Activated CD4-positive, alpha-beta memory T cell treated with anti-CD3 and anti-CD28 coated beads, Interleukin-2, amount 10 ng/mL, durations not matched to agents 7 days and 5 days (primary cell): Measurements from ENCODE around the gene PRPF38B. TPM values are rescaled to one million over a fixed set of nuclear protein-coding genes. Genes with fewer than 3 reads are reported as not detected.

Experiments
- CTCF ChIA-PET: fragments of 350-600 bp; sonication (Branson Sonifier 250); formaldehyde crosslinking; loops from one replicate; lab custom pipeline; 2021; ENCODE audit warnings: antibody characterized with exemption, inconsistent platforms; lab: Charles Lee
- POLR2A ChIA-PET: fragments of 350-600 bp; sonication (Branson Sonifier 250); formaldehyde crosslinking; loops from one replicate; lab custom pipeline; 2021; ENCODE audit warnings: antibody characterized with exemption; lab: Charles Lee
- DNase-seq: peaks from one replicate; pipeline ENCODE4 v3.0.0-alpha.2; 2020
- H3K27ac Mint-ChIP-seq: one replicate; pipeline ENCODE4 v1.8.0; 2021; ENCODE audit warnings: mild to moderate bottlenecking, mixed read lengths
- H3K27me3 Mint-ChIP-seq: one replicate; pipeline ENCODE4 v1.8.0; 2021; ENCODE audit warnings: mixed read lengths
- H3K36me3 Mint-ChIP-seq: one replicate; pipeline ENCODE4 v1.8.0; 2021; ENCODE audit warnings: low read depth, mixed read lengths
- H3K4me1 Mint-ChIP-seq: one replicate; pipeline ENCODE4 v1.8.0; 2021; ENCODE audit warnings: mixed read lengths
- H3K4me3 Mint-ChIP-seq: one replicate; pipeline ENCODE4 v1.8.0; 2021; ENCODE audit warnings: mild to moderate bottlenecking, mixed read lengths
- H3K9me3 Mint-ChIP-seq: one replicate; pipeline ENCODE4 v1.8.0; 2021; ENCODE audit warnings: mixed read lengths
- total RNA-seq, 2 experiments: library from RNA; stranded (reverse); gene quantifications; one replicate each; pipeline ENCODE4 v1.2.3, GENCODE V29; 2021

PRPF38B gene
- total RNA-seq, 2 experiments from 2014 or later: 68.5 to 70.5 TPM

DNA sequence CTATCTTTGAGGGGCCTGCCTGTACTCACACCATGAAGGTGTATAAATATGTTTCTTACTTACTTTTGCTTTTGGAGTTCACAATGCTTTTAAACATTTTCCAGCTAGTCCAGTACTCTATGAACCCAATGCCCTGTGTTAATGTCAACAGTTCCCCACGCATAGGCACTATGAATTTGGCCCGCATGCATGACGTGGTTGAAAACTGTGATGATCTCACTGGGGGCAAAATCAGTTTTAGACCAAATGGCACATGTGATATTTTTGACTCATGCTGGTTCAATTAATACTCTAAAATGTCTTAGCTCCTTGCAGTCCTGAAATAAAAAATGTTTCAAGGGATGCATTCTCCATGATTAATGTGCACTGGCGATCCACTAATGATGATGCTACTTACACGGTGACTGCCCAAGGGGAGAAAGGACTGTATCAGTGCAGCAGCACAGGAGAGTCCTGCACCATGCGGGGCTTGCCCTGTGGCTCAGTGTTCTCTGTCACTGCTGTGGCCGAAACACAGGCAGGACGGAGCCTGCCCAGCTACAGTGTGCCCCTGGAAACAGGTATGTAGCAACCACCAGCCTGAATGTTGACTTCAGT, 36.3 kb downstream of the PRPF38B start:
- CTCF ChIA-PET: interaction anchor here (1.5 kb wide), 1 partner anchor 10 kb away, joined by 3 read pairs; no protein-coding TSS in a partner anchor
- DNase-seq: no peak
- H3K4me3 Mint-ChIP-seq: no peak overlapping the region

DNA sequence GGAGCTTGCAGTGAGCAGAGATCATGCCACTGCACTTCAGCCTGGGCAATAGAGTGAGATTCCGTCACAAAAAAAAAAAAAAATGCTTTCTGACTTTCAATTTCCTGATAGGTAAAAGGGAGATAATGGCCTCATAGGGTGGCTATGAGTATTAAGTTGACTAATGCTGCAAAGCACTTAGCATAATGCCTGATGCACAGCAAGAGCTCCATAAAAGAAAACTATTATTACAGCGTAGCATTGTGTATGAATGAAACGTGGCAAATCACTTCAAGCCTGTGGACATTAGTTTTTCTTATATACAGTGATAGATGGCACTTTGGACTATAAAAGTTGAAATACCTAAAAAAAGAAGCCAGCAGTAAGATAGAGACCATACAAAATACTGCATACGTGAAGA, 37.4 kb downstream of the PRPF38B start:
- DNase-seq: no peak
- ChIA-PET POLR2A (no interaction called here), CTCF (interaction anchor here (0.7 to 1.5 kb wide), 3 partner anchors 9 to 887 kb away, joined by 3 read pairs; no protein-coding TSS in a partner anchor)
- H3K27me3 Mint-ChIP-seq: peaks cover 9% of the 10 kb centered on the region
- no peaks in the 10 kb centered on the region for H3K36me3 Mint-ChIP-seq
- no peaks in the 10 kb centered on the region for H3K4me1 Mint-ChIP-seq
- H3K27ac Mint-ChIP-seq: no peak overlapping the region
- H3K9me3 Mint-ChIP-seq: no peaks in the 10 kb centered on the region
- H3K4me3 Mint-ChIP-seq: no peak overlapping the region

More for the DNA sequence above, 36.3 kb downstream of the PRPF38B start:
- no peak overlapping the region for H3K27ac Mint-ChIP-seq
- POLR2A ChIA-PET: no interaction called here
- no peaks in the 10 kb centered on the region for H3K9me3 Mint-ChIP-seq
- no peaks in the 10 kb centered on the region for H3K4me1 Mint-ChIP-seq
- peaks cover 9% of the 10 kb centered on the region for H3K27me3 Mint-ChIP-seq
- no peaks in the 10 kb centered on the region for H3K36me3 Mint-ChIP-seq

DNA sequence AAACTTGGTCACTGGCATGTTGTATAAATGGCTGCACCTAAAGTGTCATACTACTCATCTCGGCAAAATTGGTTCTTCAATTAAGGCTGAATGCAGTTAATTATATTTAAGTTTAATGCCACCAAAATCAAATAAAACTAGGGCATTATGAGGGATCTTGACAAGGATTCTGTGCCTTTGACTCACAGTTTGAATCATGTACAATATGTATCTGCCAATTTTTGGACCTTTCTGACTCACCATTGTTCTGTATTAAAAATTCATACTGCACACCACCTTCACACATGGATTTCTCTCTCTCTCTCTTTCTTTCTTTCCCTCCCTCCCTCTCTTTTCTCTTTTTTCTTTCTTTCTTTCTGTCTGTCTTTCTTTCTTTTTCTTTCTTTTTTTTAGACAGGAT, 40.3 kb downstream of the PRPF38B start:
- CTCF ChIA-PET: no interaction called here
- POLR2A ChIA-PET: no interaction called here
- DNase-seq: no peak
- no peak overlapping the region for H3K27ac Mint-ChIP-seq
- H3K27me3 Mint-ChIP-seq: peaks cover 13% of the 10 kb centered on the region
- H3K9me3 Mint-ChIP-seq: no peaks in the 10 kb centered on the region
- H3K36me3 Mint-ChIP-seq: no peaks in the 10 kb centered on the region
- no peaks in the 10 kb centered on the region for H3K4me1 Mint-ChIP-seq
- no peak overlapping the region for H3K4me3 Mint-ChIP-seq

DNA sequence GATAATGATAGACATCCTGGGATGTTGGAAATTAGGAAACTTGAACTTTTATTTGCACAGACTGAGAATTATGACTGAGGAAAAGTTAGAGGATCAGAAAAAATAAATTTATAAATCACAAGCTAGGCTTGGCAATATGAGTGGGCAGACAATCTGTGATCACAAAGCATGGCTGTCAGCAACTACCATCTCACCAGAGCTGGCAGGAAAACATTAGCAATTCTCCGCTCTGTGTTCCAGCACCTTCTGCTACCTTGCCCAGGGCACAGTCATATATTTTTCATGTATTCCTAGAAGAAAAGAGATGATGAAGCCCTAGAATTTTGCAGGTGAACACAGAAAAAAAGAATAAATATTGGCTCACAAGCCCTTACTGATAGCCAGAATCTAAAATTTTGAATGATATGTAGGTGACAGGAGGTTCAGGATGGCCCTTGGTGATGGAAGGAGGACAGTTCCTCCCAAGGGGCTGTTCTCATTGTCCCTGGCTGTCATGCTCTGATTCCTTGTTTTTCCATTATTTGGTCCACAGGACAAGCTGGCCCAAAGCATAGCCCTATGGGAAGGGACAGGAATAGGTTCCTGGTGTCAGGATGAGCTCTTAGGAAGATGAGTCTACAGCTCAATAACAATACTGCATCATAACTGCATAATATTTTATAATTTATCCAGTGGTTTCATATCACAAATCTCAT, 42.2 kb downstream of the PRPF38B start:
- Mint-ChIP-seq H3K4me1 (no peaks in the 10 kb centered on the region), H3K4me3 (no peak overlapping the region), H3K9me3 (no peaks in the 10 kb centered on the region), H3K36me3 (no peaks in the 10 kb centered on the region), H3K27ac (no peak overlapping the region), H3K27me3 (peaks cover 13% of the 10 kb centered on the region)
- DNase-seq: no peak
- ChIA-PET CTCF (interaction anchor here (1.1 to 1.3 kb wide), 2 partner anchors 10 to 94 kb away, joined by 3 to 4 read pairs; no protein-coding TSS in a partner anchor), POLR2A (interaction anchor here (1.1 kb wide), 1 partner anchor 73 kb away, joined by 3 read pairs; no protein-coding TSS in a partner anchor)

DNA sequence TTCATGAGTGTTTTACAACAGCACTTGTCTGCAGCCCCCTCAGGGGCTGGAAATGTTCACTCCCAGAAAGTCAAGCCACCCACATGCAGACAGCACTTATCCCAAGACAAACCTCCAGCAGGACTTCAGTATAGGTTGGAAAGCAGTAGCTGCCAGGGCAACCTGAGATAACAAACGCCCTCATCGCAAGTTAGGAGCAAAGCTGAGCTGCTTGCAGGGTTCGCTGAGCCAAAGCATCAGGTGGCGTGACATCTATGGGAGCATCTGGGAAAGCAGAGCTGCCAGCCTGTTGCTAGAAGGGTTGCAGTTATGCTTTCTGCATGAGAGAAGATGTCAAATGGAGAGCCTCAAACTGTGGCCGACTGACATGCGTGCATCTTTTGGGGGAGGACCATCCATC, 50.1 kb downstream of the PRPF38B start:
- peaks cover 8% of the 10 kb centered on the region for H3K36me3 Mint-ChIP-seq
- no peaks in the 10 kb centered on the region for H3K27me3 Mint-ChIP-seq
- no peaks in the 10 kb centered on the region for H3K9me3 Mint-ChIP-seq
- CTCF ChIA-PET: interaction anchor here (0.9 kb wide), 1 partner anchor 27 kb away, joined by 3 read pairs; no protein-coding TSS in a partner anchor
- no peak for DNase-seq
- H3K4me1 Mint-ChIP-seq: peaks cover 10% of the 10 kb centered on the region
- no peak overlapping the region for H3K27ac Mint-ChIP-seq
- POLR2A ChIA-PET: interaction anchor here (3.0 kb wide), 1 partner anchor 51 kb away, joined by 14 read pairs; the partner anchor contains the start of gene PRPF38B
- no peak overlapping the region for H3K4me3 Mint-ChIP-seq

DNA sequence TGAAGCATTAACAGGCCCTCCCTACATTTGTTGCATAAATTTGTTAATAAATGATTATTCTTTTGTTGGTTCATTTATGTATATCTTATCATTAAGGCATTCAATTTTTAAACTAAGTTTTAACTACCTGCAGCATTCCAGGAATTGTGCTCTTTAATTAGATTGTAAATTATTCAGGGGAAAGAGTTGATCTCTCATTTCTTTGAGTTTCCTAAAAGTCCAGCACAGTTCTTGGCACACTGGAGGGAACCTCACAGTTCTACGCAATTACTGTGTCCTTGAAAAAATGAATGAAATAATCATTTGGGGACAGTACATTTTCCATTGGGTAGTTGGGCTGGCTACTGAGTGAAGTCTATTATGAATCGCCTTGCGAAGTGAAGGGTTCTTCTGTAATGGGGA, 53.9 kb downstream of the PRPF38B start:
- Mint-ChIP-seq H3K27ac (peak overlapping the region; percentile 95), H3K4me3 (peak overlapping the region; percentile 93), H3K9me3 (no peaks in the 10 kb centered on the region), H3K27me3 (no peaks in the 10 kb centered on the region), H3K36me3 (peaks cover 30% of the 10 kb centered on the region), H3K4me1 (peaks cover 35% of the 10 kb centered on the region)
- ChIA-PET POLR2A (interaction anchor here (2.5 to 5.5 kb wide), 2 partner anchors 43 to 53 kb away, joined by 10 to 57 read pairs; partner anchors contain the start of gene PRPF38B), CTCF (interaction anchor here (0.9 to 1.0 kb wide), 3 partner anchors 9 to 99 kb away, joined by 3 to 4 read pairs (median 3); no protein-coding TSS in a partner anchor)
- DNase-seq: no peak

DNA sequence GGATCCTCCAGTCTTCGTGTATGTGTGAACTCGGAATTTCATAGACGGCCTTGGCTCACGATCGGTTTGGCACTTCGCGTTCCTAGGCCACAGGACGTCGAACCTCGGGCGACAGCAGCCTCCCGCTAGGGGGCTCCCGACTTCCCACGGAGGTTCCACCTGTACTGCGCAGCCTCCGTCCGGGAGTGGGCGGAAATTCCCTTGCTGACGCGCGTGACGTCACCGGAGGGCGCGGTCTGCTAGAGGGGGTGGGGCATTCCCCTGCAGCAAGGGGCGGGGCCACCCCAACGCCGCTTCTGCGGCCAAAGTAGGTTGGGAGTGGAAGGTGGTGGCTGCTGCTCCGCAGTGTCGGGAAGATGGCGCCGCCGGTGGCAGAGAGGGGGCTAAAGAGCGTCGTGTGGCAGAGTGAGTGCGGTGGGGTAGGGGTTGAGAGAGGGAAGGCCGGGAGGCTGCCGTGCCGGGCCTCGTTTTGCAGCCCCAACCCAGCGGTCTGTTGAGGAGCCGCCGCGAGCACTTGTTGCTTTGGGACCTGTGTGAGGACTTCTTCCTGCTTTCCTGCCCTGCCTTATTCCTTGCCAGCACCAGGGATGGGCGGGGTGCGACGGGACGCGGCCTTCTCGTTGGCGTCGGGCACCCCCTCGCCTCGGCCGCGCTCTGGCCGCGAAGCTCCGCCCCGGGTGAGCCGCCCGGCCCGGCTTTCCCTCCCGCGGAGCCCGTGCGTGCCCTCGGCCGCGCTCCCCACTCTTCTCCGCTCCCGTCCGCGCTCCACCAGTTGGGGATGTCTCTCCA, 54.5 kb downstream of the PRPF38B start, which contains the start of gene STXBP3:
TSS of gene STXBP3 (plus strand) at position 293 of the 789 bp plus-strand sequence. CDS start at position 357, 64 bp downstream.
- Mint-ChIP-seq H3K27ac (peak within 1 kb of the TSS; percentile 95), H3K4me3 (peak within 1 kb of the TSS; percentile 93), H3K27me3 (no peaks in the 10 kb centered on the region), H3K36me3 (peaks cover 31% of the 10 kb centered on the region), H3K4me1 (peaks cover 31% of the 10 kb centered on the region), H3K9me3 (no peaks in the 10 kb centered on the region)
- DNase-seq: peak; percentile 100
- POLR2A ChIA-PET: interaction anchor here (1.0 to 5.5 kb wide), 3 partner anchors 43 to 132 kb away, joined by 3 to 57 read pairs (median 10); partner anchors contain the start of gene PRPF38B
- CTCF ChIA-PET: interaction anchor here (1.0 kb wide), 3 partner anchors 10 to 186 kb away, joined by 3 to 4 read pairs (median 3); partner anchors contain the start of genes EEIG2 and PRPF38B

DNA sequence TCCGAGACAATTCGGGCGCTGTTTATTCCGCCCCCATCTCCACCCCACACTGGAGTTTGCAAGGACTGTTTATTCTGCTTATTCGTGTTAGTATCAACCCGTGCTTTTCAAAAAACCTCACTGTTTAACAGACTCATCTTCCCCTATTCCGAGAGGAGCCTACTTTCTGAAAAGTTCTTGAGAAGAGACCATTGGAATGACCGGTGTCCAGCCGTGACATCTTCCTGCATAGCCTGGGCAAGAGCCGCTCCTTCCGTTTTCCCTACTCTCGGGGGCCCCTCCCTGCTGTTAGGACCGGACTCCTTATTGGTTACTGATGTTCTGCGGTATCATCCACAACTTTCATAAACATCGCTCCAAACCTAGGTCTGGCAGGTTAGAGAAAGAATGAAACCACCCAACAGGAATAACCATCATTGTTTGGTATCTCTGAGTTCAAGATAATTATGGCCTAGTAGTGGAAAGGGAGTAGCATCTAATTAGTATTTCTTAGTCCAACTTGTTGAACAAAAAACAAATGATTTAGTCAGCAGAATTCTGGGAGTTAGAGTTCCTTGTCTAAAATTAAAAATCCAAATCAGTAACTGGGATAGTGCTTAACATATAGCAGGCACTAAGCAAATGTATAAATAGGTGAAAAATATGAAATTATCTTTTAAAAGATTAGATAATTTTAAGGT, 55.2 kb downstream of the PRPF38B start:
- CTCF ChIA-PET: interaction anchor here (1.0 kb wide), 2 partner anchors 55 to 187 kb away, joined by 3 to 4 read pairs; partner anchors contain the start of genes EEIG2 and PRPF38B

DNA sequence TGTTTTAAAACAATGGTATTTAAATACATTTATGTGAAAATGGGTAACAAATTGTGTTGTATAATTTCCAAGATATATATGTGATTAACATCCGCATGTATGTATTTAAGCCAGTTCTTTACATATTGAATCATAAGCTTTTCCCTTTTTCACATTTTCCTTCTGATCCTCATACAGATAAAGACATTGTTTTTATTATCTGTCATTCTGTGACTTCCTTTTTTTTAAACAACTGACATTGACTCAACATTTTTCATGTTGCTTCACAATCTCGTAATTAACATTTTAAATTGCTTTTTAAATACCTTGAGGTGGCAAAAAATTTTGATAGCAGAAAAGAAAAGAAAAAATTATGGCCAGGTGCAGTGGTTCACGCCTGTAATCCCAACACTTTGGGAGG, 55.8 kb downstream of the PRPF38B start:
- Mint-ChIP-seq H3K4me3 (peak overlapping the region; percentile 19), H3K27ac (no peak overlapping the region), H3K4me1 (peaks cover 33% of the 10 kb centered on the region)

More for the DNA sequence above, 55.2 kb downstream of the PRPF38B start:
- peak overlapping the region; percentile 89 for H3K27ac Mint-ChIP-seq
- H3K4me1 Mint-ChIP-seq: peaks cover 30% of the 10 kb centered on the region
- H3K9me3 Mint-ChIP-seq: no peaks in the 10 kb centered on the region
- POLR2A ChIA-PET: interaction anchor here (1.0 to 5.5 kb wide), 2 partner anchors 54 to 132 kb away, joined by 3 to 57 read pairs; partner anchors contain the start of gene PRPF38B
- peak overlapping the region; percentile 93 for H3K4me3 Mint-ChIP-seq
- no peaks in the 10 kb centered on the region for H3K27me3 Mint-ChIP-seq
- peaks cover 31% of the 10 kb centered on the region for H3K36me3 Mint-ChIP-seq
- DNase-seq: peak; percentile 49

DNA sequence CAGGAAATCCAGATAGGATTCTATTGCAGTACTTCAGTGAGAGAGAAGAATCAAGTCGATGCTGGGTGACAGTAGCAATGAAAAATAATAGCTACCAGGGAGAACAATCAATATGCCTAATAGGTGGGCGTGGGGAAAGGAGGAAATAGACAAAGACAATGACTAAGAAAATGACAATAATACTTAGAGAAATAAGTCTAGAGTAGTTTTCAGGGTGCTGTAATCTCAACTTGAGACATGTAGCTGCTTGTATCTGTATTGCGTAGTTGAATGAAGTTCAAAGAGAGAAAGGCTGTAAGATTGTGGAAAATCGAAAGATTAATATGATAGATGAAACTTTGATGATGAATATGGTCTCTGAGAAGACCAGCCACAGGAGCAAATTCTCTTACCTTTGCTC, 57.0 kb downstream of the PRPF38B start:
- POLR2A ChIA-PET: interaction anchor here (0.6 to 5.5 kb wide), 4 partner anchors 45 to 528 kb away, joined by 3 to 57 read pairs (median 3); partner anchors contain the start of genes EEIG2 and PRPF38B
- H3K4me3 Mint-ChIP-seq: no peak overlapping the region
- H3K36me3 Mint-ChIP-seq: peaks cover 38% of the 10 kb centered on the region
- no peak for DNase-seq
- H3K27me3 Mint-ChIP-seq: no peaks in the 10 kb centered on the region
- CTCF ChIA-PET: interaction anchor here (1.6 kb wide), 1 partner anchor 364 kb away, joined by 3 read pairs; a partner anchor contains a TSS
- H3K27ac Mint-ChIP-seq: no peak overlapping the region
- H3K4me1 Mint-ChIP-seq: peaks cover 35% of the 10 kb centered on the region
- no peaks in the 10 kb centered on the region for H3K9me3 Mint-ChIP-seq

More for the DNA sequence above, 55.8 kb downstream of the PRPF38B start:
- Mint-ChIP-seq H3K36me3 (peaks cover 35% of the 10 kb centered on the region), H3K9me3 (no peaks in the 10 kb centered on the region), H3K27me3 (no peaks in the 10 kb centered on the region)
- ChIA-PET CTCF (interaction anchor here (1.6 kb wide), 1 partner anchor 365 kb away, joined by 3 read pairs; a partner anchor contains a TSS), POLR2A (interaction anchor here (1.1 to 5.5 kb wide), 3 partner anchors 43 to 187 kb away, joined by 3 to 57 read pairs (median 3); partner anchors contain the start of genes EEIG2 and PRPF38B)
- no peak for DNase-seq

DNA sequence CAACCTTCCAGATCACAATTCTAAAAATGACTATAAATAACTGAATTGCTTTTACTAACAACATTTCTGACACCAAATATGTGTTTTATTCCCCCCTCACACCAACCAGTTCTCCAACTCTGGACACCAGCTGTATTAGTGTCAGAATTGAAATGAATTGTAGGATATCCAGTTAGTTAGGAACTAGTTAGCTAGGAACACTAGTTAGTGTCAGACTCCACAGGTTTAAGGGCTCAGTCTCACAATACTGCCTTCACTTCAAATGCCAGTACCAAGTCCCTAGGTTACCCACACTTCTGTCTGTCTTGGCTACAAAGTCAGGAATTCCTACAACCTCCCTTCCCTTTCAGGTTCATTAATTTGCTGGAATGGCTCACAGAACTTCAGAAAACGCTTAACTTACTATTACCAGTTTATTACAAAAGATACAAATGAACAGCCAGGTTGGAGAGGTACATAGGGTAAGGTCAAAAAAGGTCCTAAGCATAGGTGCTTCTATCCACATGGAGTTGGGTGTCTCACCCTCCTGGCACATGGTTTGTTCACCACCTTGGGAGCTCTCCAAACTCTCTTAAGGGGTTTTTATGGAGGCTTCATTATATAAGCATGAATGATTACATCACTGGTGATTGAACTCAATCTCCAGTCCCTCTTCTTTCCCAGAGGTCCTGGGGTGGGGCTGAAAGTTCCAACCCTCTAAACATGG, 58.5 kb downstream of the PRPF38B start:
- H3K9me3 Mint-ChIP-seq: no peaks in the 10 kb centered on the region
- H3K4me1 Mint-ChIP-seq: peaks cover 35% of the 10 kb centered on the region
- no peak overlapping the region for H3K4me3 Mint-ChIP-seq
- DNase-seq: no peak
- H3K36me3 Mint-ChIP-seq: peaks cover 49% of the 10 kb centered on the region
- H3K27ac Mint-ChIP-seq: no peak overlapping the region
- H3K27me3 Mint-ChIP-seq: no peaks in the 10 kb centered on the region
- ChIA-PET POLR2A (interaction anchor here (1.0 to 1.1 kb wide), 2 partner anchors 58 kb away, joined by 4 to 5 read pairs; partner anchors contain the start of gene PRPF38B), CTCF (interaction anchor here (0.6 kb wide), 1 partner anchor 15 kb away, joined by 3 read pairs; no protein-coding TSS in a partner anchor)
